ENCODE results near the gene RIPOR2. TPM values are rescaled to one million over a fixed set of nuclear protein-coding genes. Genes with fewer than 3 reads are reported as not detected.

RIPOR2 gene
- total RNA-seq, 1 donor from 2014 or later: 19.4 TPM

- Histone ChIP-seq H3K36me3 (peaks cover 0 to 25% of the 10 kb centered on the region in 2 donors), H3K27ac (no peak overlapping the region), H3K4me1 (no peaks in the 10 kb centered on the region), H3K27me3 (no peaks in the 10 kb centered on the region), H3K9me3 (no peaks in the 10 kb centered on the region), H3K4me3 (no peak overlapping the region)
- TF ChIP-seq, protein P1, sequence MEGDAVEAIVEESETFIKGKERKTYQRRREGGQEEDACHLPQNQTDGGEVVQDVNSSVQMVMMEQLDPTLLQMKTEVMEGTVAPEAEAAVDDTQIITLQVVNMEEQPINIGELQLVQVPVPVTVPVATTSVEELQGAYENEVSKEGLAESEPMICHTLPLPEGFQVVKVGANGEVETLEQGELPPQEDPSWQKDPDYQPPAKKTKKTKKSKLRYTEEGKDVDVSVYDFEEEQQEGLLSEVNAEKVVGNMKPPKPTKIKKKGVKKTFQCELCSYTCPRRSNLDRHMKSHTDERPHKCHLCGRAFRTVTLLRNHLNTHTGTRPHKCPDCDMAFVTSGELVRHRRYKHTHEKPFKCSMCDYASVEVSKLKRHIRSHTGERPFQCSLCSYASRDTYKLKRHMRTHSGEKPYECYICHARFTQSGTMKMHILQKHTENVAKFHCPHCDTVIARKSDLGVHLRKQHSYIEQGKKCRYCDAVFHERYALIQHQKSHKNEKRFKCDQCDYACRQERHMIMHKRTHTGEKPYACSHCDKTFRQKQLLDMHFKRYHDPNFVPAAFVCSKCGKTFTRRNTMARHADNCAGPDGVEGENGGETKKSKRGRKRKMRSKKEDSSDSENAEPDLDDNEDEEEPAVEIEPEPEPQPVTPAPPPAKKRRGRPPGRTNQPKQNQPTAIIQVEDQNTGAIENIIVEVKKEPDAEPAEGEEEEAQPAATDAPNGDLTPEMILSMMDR (IDR thresholded peaks at IDR 0.05): no peak
- TF ChIP-seq POLR2AphosphoS5 (IDR thresholded peaks at IDR 0.05; ENCODE audit: insufficient read depth in 1 of 2, low read depth in 1 of 2) (no peak), POLR2A (IDR thresholded peaks at IDR 0.05) (no peak)
- no peak for DNase-seq (ENCODE audit: extremely low spot score in 2 of 2)
- intact Hi-C loops (cut with DNase I): no loop called here
Observed at GRCh38 chr6:24809728-24810127, 126.0 kb downstream of the RIPOR2 start.

- Histone ChIP-seq H3K27me3 (no peaks in the 10 kb centered on the region), H3K4me3 (no peak overlapping the region), H3K36me3 (peaks cover 0 to 25% of the 10 kb centered on the region in 2 donors), H3K4me1 (no peaks in the 10 kb centered on the region), H3K9me3 (no peaks in the 10 kb centered on the region), H3K27ac (no peak overlapping the region)
- TF ChIP-seq POLR2A (IDR thresholded peaks at IDR 0.05): no peak
- TF ChIP-seq, protein P1 (IDR thresholded peaks at IDR 0.05): no peak
- no peak for TF ChIP-seq POLR2AphosphoS5 (IDR thresholded peaks at IDR 0.05; ENCODE audit: insufficient read depth in 1 of 2, low read depth in 1 of 2)
- intact Hi-C loops (cut with DNase I): no loop called here
- DNase-seq (ENCODE audit: extremely low spot score in 2 of 2): no peak
Observed at GRCh38 chr6:24807584-24807983, 128.2 kb downstream of the RIPOR2 start.

- TF ChIP-seq POLR2A (IDR thresholded peaks at IDR 0.05): no peak
- TF ChIP-seq, protein P1 (IDR thresholded peaks at IDR 0.05): no peak
- no peak for TF ChIP-seq POLR2AphosphoS5 (IDR thresholded peaks at IDR 0.05; ENCODE audit: insufficient read depth in 1 of 2, low read depth in 1 of 2)
- DNase-seq (ENCODE audit: extremely low spot score in 2 of 2): no peak
- Histone ChIP-seq H3K9me3 (no peaks in the 10 kb centered on the region), H3K27me3 (no peaks in the 10 kb centered on the region), H3K4me1 (no peaks in the 10 kb centered on the region), H3K4me3 (no peak overlapping the region), H3K27ac (no peak overlapping the region), H3K36me3 (peaks cover 0 to 9% of the 10 kb centered on the region in 2 donors)
- intact Hi-C loops (cut with DNase I): no loop called here
Observed at GRCh38 chr6:24802271-24803059, 133.3 kb downstream of the RIPOR2 start.

GRCh38 chr6:24799541-24799915 is 136.2 kb downstream of the RIPOR2 start:
- TF ChIP-seq, protein P1 (IDR thresholded peaks at IDR 0.05): no peak
- TF ChIP-seq POLR2A (IDR thresholded peaks at IDR 0.05) (no peak), POLR2AphosphoS5 (IDR thresholded peaks at IDR 0.05; ENCODE audit: insufficient read depth in 1 of 2, low read depth in 1 of 2) (no peak)
- no peaks in the 10 kb centered on the region for H3K9me3 ChIP-seq
- H3K4me1 ChIP-seq: no peaks in the 10 kb centered on the region
- no peak for DNase-seq (ENCODE audit: extremely low spot score in 2 of 2)
- no peaks in the 10 kb centered on the region for H3K36me3 ChIP-seq
- H3K27me3 ChIP-seq: no peaks in the 10 kb centered on the region
- H3K4me3 ChIP-seq: no peak overlapping the region
- no peak overlapping the region for H3K27ac ChIP-seq
- intact Hi-C loops (cut with DNase I): no loop called here
